HCT116 (cell line): ENCODE data around the gene GALM. TPM values are rescaled to one million over a fixed set of nuclear protein-coding genes. Genes with fewer than 3 reads are reported as not detected.
"Not testable (repeated sequence)": the region's sequence is repeated elsewhere in the genome, so short reads cannot be mapped to it uniquely, and the experiment has no call there.

Experiments
- ATAC-seq: fragments of 200-7000 bp; cut with Tn5 transposase; 2 replicates; pipeline ENCODE4 v1.9.1; 2020; ENCODE audit warnings: mild to moderate bottlenecking, moderate library complexity
- BruUV-seq: library from RNA; stranded (reverse); fragments of 400-500 nt; replicated peaks from 2 replicates; lab custom pipeline; 2021; lab: Mats Ljungman, UMichigan
- CTCF ChIA-PET: fragments of 300-600 bp; sonication (Branson Sonifier 250); formaldehyde crosslinking; loops from one replicate; lab custom pipeline; 2021; ENCODE audit warnings: antibody characterized with exemption; lab: Charles Lee
- POLR2A ChIA-PET: fragments of 300-600, 350-600 bp; sonication (Branson Sonifier 250); formaldehyde crosslinking; loops from one replicate; lab custom pipeline; 2021; ENCODE audit warnings: antibody characterized with exemption; lab: Charles Lee
- RAD21 ChIA-PET, 2 experiments: fragments of 300-600 bp; sonication (Branson Sonifier 250); formaldehyde crosslinking; loops; one replicate each; lab custom pipeline; 2023; ENCODE audit warnings: low total read pairs in 2 of 2; ENCODE audit not compliant: uncharacterized antibody in 2 of 2, unreplicated experiment in 2 of 2, low non-redundant PET in 1 of 2; lab: Charles Lee
- DNase-seq: peaks from one replicate; pipeline ENCODE4 v3.0.0-alpha.2; 2010; ENCODE audit warnings: low read depth, low spot score
- H2AFZ ChIP-seq: fragments of 200-600 bp; shearing (Covaris generic), sonication (generic); 2 replicates; pipeline ENCODE4 v1.6.1; 2017; ENCODE audit warnings: low read depth, mixed run types, mixed read lengths, antibody characterized with exemption, low read length; ENCODE audit not compliant: poor library complexity, severe bottlenecking
- H3K27ac ChIP-seq: 2 replicates; pipeline ENCODE4 v1.5.1; 2012; ENCODE audit warnings: low read depth, low read length
- H3K27me3 ChIP-seq: fragments of 200-600 bp; sonication (generic); 2 replicates; pipeline ENCODE4 v1.6.1; 2016; ENCODE audit warnings: mixed run types, low read length, mixed read lengths; ENCODE audit not compliant: insufficient read depth
- H3K36me3 ChIP-seq, 2 experiments: fragments of 200-500 bp in 1 of 2; fragments of 200-600 bp in 1 of 2; sonication (Bioruptor generic) in 1 of 2; sonication (generic) in 1 of 2; 2 replicates each; pipeline versions ENCODE4 v1.5.1 to v1.6.1; 2014 to 2016; ENCODE audit warnings: low read length in 2 of 2, inconsistent platforms in 1 of 2, mixed read lengths in 1 of 2, mixed run types in 1 of 2; ENCODE audit not compliant: insufficient read depth in 2 of 2, control insufficient read depth in 1 of 2
- H3K4me1 ChIP-seq, 2 experiments: fragments of 200-600 bp in 1 of 2; sonication (generic) in 1 of 2; 2 replicates each; pipeline versions ENCODE4 v1.5.1 to v1.6.1; 2012 to 2017; ENCODE audit warnings: low read length in 2 of 2, inconsistent platforms in 1 of 2, mild to moderate bottlenecking in 1 of 2, mixed read lengths in 1 of 2, mixed run types in 1 of 2, moderate library complexity in 1 of 2; ENCODE audit not compliant: insufficient read depth in 2 of 2, control insufficient read depth in 1 of 2
- H3K4me2 ChIP-seq: fragments of 200-600 bp; sonication (generic); 2 replicates; pipeline ENCODE4 v1.6.1; 2017; ENCODE audit warnings: mixed run types, low read length, mixed read lengths
- H3K4me3 ChIP-seq, 2 experiments: fragments of 200-600 bp in 1 of 2; sonication (generic) in 1 of 2; replicated peaks in 1 of 2; 2 replicates each; pipeline ENCODE4 v1.5.1; 2011 to 2016; ENCODE audit warnings: low read length in 2 of 2, control low read depth in 1 of 2, low read depth in 1 of 2, mild to moderate bottlenecking in 1 of 2, mixed read lengths in 1 of 2, mixed run types in 1 of 2
- H3K79me2 ChIP-seq: fragments of 200-600 bp; sonication (generic); 2 replicates; pipeline ENCODE4 v1.6.1; 2017; ENCODE audit warnings: mild to moderate bottlenecking, mixed run types, low read length, moderate library complexity, mixed read lengths; ENCODE audit not compliant: insufficient read depth
- H3K9ac ChIP-seq: fragments of 200-600 bp; sonication (generic); 2 replicates; pipeline ENCODE4 v1.6.1; 2016; ENCODE audit warnings: low read length, mixed read lengths
- H3K9me2 ChIP-seq: fragments of 200-600 bp; sonication (generic), shearing (Covaris generic); 2 replicates; pipeline ENCODE4 v1.6.1; 2017; ENCODE audit warnings: mixed run types, mild to moderate bottlenecking, moderate library complexity; ENCODE audit not compliant: insufficient read depth
- H3K9me3 ChIP-seq, 2 experiments: fragments of 200-500 bp in 1 of 2; fragments of 200-600 bp in 1 of 2; sonication (Bioruptor generic) in 1 of 2; sonication (generic) in 1 of 2; 2 replicates each; pipeline ENCODE4 v1.6.1; 2014 to 2017; ENCODE audit warnings: low read length in 2 of 2, mixed read lengths in 2 of 2, inconsistent platforms in 1 of 2, low read depth in 1 of 2, mild to moderate bottlenecking in 1 of 2, mixed run types in 1 of 2, moderate library complexity in 1 of 2; ENCODE audit not compliant: control insufficient read depth in 1 of 2, insufficient read depth in 1 of 2
- H4K20me1 ChIP-seq: fragments of 200-600 bp; sonication (generic), shearing (Covaris generic); 2 replicates; pipeline ENCODE4 v1.6.1; 2017; ENCODE audit warnings: mixed run types, mild to moderate bottlenecking, moderate library complexity; ENCODE audit not compliant: insufficient read depth
- CBX3 ChIP-seq: IDR thresholded peaks from 2 replicates; pipeline ENCODE4 v1.6.1; 2012; ENCODE audit warnings: low read depth
- CTCF ChIP-seq, 3 experiments: fragments of 200-600 bp in 1 of 3; sonication (generic) in 1 of 3; IDR thresholded peaks in 2 of 3; conservative IDR thresholded peaks in 1 of 3; 2 replicates each; pipeline ENCODE4 v1.5.1; 2012 to 2017; ENCODE audit warnings: low read depth in 2 of 3, low read length in 2 of 3, antibody characterized with exemption in 1 of 3, borderline replicate concordance in 1 of 3, control low read depth in 1 of 3, mild to moderate bottlenecking in 1 of 3, mixed read lengths in 1 of 3, mixed run types in 1 of 3, moderate library complexity in 1 of 3; ENCODE audit not compliant: insufficient read depth in 1 of 3
- EGR1 ChIP-seq: IDR thresholded peaks from 2 replicates; pipeline ENCODE4 v1.6.1; 2012; ENCODE audit warnings: low read depth
- MAX ChIP-seq: IDR thresholded peaks from 2 replicates; pipeline ENCODE4 v1.6.1; 2012
- SP1 ChIP-seq: IDR thresholded peaks from 2 replicates; pipeline ENCODE4 v1.6.1; 2012; ENCODE audit warnings: low read depth
- SRF ChIP-seq: IDR thresholded peaks from 2 replicates; pipeline ENCODE4 v1.6.1; 2012; ENCODE audit warnings: low read depth
- TCF7L2 ChIP-seq: IDR thresholded peaks from 2 replicates; pipeline ENCODE4 v1.7.0; 2011; ENCODE audit warnings: borderline replicate concordance, inconsistent platforms; ENCODE audit not compliant: insufficient read depth, insufficient read length; ENCODE audit errors: extremely low read depth
- intact Hi-C: fragments of 100-400 bp; cut with micrococcal nuclease; formaldehyde crosslinking; loops from 2 replicates; pipeline ENCODE4 v1.10.0; 2022
- total RNA-seq: library from RNA; stranded (reverse); gene quantifications from one replicate; pipeline ENCODE4 v1.2.1, GENCODE V29; 2021; ENCODE audit not compliant: unreplicated experiment
- TF ChIP-seq, protein P1 (sequence below): IDR thresholded peaks from 2 replicates; pipeline ENCODE4 v1.6.1; 2011; ENCODE audit warnings: mild to moderate bottlenecking, low read length, moderate library complexity; ENCODE audit not compliant: insufficient replicate concordance; ENCODE audit errors: extremely low read depth

GALM gene
- total RNA-seq, 1 experiment from 2014 or later, result 10.2 TPM

- ChIA-PET POLR2A (interaction anchor here (0.7 to 1.2 kb wide), 2 partner anchors 38 to 132 kb away, joined by 3 to 4 read pairs; partner anchors contain the start of gene SRSF7), CTCF (no interaction called here)
- intact Hi-C loops, result no loop called here
Measured at GRCh38 chr2:38713338-38713737, 47.4 kb downstream of the GALM start.

DNA sequence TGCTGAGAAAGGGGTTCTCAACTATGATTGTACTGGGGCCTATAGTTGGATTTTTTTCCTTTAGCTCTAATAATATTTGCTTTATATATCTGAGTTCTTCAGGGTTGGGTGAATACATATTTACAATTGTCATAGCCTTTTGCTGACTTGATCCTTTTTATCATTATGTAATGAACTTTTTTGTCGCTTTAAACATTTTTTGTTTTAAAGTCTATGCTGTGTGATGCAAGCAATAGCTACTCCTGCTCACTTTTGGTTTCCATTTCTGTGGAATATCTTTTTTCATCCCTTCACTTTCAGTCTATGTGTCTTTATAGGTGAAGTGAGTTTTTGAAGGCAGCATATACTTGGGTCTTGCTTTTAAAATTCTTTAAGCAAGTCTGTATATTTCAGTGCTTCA lies 49.0 kb downstream of the GALM start:
- BruUV-seq, H3K27ac ChIP-seq: not testable (repeated sequence)

More at GRCh38 chr2:38713338-38713737, 47.4 kb downstream of the GALM start:
- Histone ChIP-seq H3K4me3 (no peak overlapping the region), H4K20me1 (no peaks in the 10 kb centered on the region), H3K9me2 (no peaks in the 10 kb centered on the region), H3K79me2 (no peaks in the 10 kb centered on the region), H3K36me3 (no peaks in the 10 kb centered on the region), H3K27ac (no peak overlapping the region), H3K4me1 (no peaks in the 10 kb centered on the region; a peak in 1 of 4 replicates), H3K9ac (no peak overlapping the region)
- RAD21 ChIA-PET, result no interaction called here
- ATAC-seq (no peak), DNase-seq (no peak)
- no TSS peak for BruUV-seq
- TF ChIP-seq MAX, result no peak
- TF ChIP-seq, all 23 proteins: peak for 0
- Histone ChIP-seq H2AFZ (no peak overlapping the region), H3K9me3 (no peaks in the 10 kb centered on the region), H3K27me3 (no peaks in the 10 kb centered on the region), H3K4me2 (no peak overlapping the region)

GRCh38 chr2:38716185-38716584 lies 50.3 kb downstream of the GALM start:
- Histone ChIP-seq H3K27ac (no peak overlapping the region), H3K27me3 (no peaks in the 10 kb centered on the region), H3K79me2 (no peaks in the 10 kb centered on the region), H3K4me3 (no peak overlapping the region), H3K9me2 (no peaks in the 10 kb centered on the region), H3K36me3 (no peaks in the 10 kb centered on the region), H3K4me1 (peaks cover 18 to 23% of the 10 kb centered on the region in 2 experiments; a peak in 3 of 4 replicates), H3K9ac (no peak overlapping the region), H3K9me3 (peaks cover 0 to 7% of the 10 kb centered on the region in 2 experiments; a peak in 1 of 4 replicates), H3K4me2 (no peak overlapping the region), H2AFZ (no peak overlapping the region), H4K20me1 (no peaks in the 10 kb centered on the region)
- ATAC-seq (no peak), DNase-seq (no peak)
- intact Hi-C loops, result no loop called here
- ChIA-PET RAD21 (no interaction called here), POLR2A (no interaction called here), CTCF (no interaction called here)
- no TSS peak for BruUV-seq
- TF ChIP-seq SRF, result no peak
- TF ChIP-seq CTCF (IDR thresholded peaks at IDR 0.05 in 2 of 3, conservative IDR thresholded peaks at IDR 0.05 in 1 of 3; ENCODE audit: borderline replicate concordance in 1 of 3, insufficient read depth in 1 of 3, low read depth in 2 of 3, low read length in 2 of 3), result no peak
- no peak for TF ChIP-seq CBX3
- no peak for TF ChIP-seq TCF7L2
- no peak for TF ChIP-seq EGR1
- no peak for TF ChIP-seq SP1
- TF ChIP-seq, protein P1, sequence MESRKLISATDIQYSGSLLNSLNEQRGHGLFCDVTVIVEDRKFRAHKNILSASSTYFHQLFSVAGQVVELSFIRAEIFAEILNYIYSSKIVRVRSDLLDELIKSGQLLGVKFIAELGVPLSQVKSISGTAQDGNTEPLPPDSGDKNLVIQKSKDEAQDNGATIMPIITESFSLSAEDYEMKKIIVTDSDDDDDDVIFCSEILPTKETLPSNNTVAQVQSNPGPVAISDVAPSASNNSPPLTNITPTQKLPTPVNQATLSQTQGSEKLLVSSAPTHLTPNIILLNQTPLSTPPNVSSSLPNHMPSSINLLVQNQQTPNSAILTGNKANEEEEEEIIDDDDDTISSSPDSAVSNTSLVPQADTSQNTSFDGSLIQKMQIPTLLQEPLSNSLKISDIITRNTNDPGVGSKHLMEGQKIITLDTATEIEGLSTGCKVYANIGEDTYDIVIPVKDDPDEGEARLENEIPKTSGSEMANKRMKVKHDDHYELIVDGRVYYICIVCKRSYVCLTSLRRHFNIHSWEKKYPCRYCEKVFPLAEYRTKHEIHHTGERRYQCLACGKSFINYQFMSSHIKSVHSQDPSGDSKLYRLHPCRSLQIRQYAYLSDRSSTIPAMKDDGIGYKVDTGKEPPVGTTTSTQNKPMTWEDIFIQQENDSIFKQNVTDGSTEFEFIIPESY, result no peak

More for the DNA sequence above, 49.0 kb downstream of the GALM start:
- ATAC-seq, RAD21 ChIA-PET, H3K9me3 ChIP-seq, H3K9ac ChIP-seq, H3K79me2 ChIP-seq, H3K36me3 ChIP-seq, H3K27me3 ChIP-seq, intact Hi-C loops, H3K9me2 ChIP-seq, POLR2A ChIA-PET, DNase-seq, H3K4me3 ChIP-seq, H3K4me2 ChIP-seq, H2AFZ ChIP-seq, H4K20me1 ChIP-seq, CTCF ChIA-PET: not testable (repeated sequence)
- H3K4me1 ChIP-seq, result peaks cover 7 to 12% of the 10 kb centered on the region in 2 experiments; a peak in 3 of 4 replicates
